ENCODE results near the gene SNAPC2.
"Not testable (repeated sequence)": the region's sequence is repeated elsewhere in the genome, so short reads cannot be mapped to it uniquely, and the experiment has no call there.

SNAPC2 gene

GRCh38 chr19:7910321-7911161 lies 9.6 kb upstream of the SNAPC2 start:
- DNase-seq, result no peak

GRCh38 chr19:7911508-7912143 lies 8.5 kb upstream of the SNAPC2 start:
- DNase-seq, result no peak

GRCh38 chr19:7912144-7912696 lies 7.9 kb upstream of the SNAPC2 start:
- no peak for DNase-seq

GRCh38 chr19:7912697-7913564 lies 7.2 kb upstream of the SNAPC2 start:
- DNase-seq, result no peak

GRCh38 chr19:7913652-7914051 lies 6.5 kb upstream of the SNAPC2 start:
- no peak for DNase-seq

- DNase-seq, result no peak
Measured at GRCh38 chr19:7914099-7914498, 6.0 kb upstream of the SNAPC2 start.

GRCh38 chr19:7914598-7915045 lies 5.5 kb upstream of the SNAPC2 start, which contains the start of gene TGFBR3L:
Gene TGFBR3L, plus strand, starts transcription at chr19:7914830.
- no peak for DNase-seq

- no peak for DNase-seq
Measured at GRCh38 chr19:7915250-7916102, 4.7 kb upstream of the SNAPC2 start.

GRCh38 chr19:7916103-7916954 lies 3.8 kb upstream of the SNAPC2 start:
- DNase-seq, result peak; percentile 79

- no peak for DNase-seq
Measured at GRCh38 chr19:7916955-7917266, 3.2 kb upstream of the SNAPC2 start.

- peak; percentile 72 for DNase-seq
Measured at GRCh38 chr19:7917267-7918061, 2.7 kb upstream of the SNAPC2 start.

- DNase-seq, result not testable (repeated sequence)
Measured at GRCh38 chr19:7918062-7918614, 2.0 kb upstream of the SNAPC2 start.

GRCh38 chr19:7918615-7919421 lies 1.3 kb upstream of the SNAPC2 start:
- DNase-seq, result no peak

GRCh38 chr19:7920519-7921301 lies 572 bp downstream of the SNAPC2 start:
- DNase-seq, result peak; percentile 100

- no peak for DNase-seq
Measured at GRCh38 chr19:7921302-7921966, 1.3 kb downstream of the SNAPC2 start.

GRCh38 chr19:7921967-7922835 lies 2.1 kb downstream of the SNAPC2 start:
- DNase-seq, result no peak

GRCh38 chr19:7922836-7923195 lies 2.7 kb downstream of the SNAPC2 start:
- no peak for DNase-seq

All from activated CD4-positive, alpha-beta T cell treated with anti-CD3 and anti-CD28 coated beads for 48 hours (primary cell).